MM.1S (cell line): ENCODE measurements around the gene CPSF4.
A peak's percentile ranks its signal among the peaks of the same experiment; 100 is the strongest.

Experiments used
- DNase-seq: peaks from one replicate; pipeline ENCODE4 v3.0.0-alpha.2; 2015
- H2AFZ ChIP-seq: fragments of 300-600 bp; sonication (generic); 2 replicates; pipeline ENCODE4 v1.6.0; 2016; ENCODE audit warnings: antibody characterized with exemption, low read length
- H3F3A ChIP-seq: fragments of 300-600 bp; sonication (generic); 2 replicates; pipeline ENCODE4 v1.6.1; 2016; ENCODE audit warnings: mild to moderate bottlenecking, antibody characterized with exemption, low read length, moderate library complexity, mixed read lengths; ENCODE audit not compliant: insufficient read depth
- H3K27ac ChIP-seq: fragments of 300-600 bp; sonication (generic); 2 replicates; pipeline ENCODE4 v1.5.1; 2016; ENCODE audit warnings: mild to moderate bottlenecking, low read length
- H3K27me3 ChIP-seq: fragments of 300-600 bp; sonication (generic); replicated peaks from 2 replicates; pipeline ENCODE4 v1.6.0; 2016; ENCODE audit warnings: low read length; ENCODE audit not compliant: insufficient read depth
- H3K36me3 ChIP-seq: fragments of 300-600 bp; sonication (generic); replicated peaks from 2 replicates; pipeline ENCODE4 v1.6.1; 2016; ENCODE audit warnings: mild to moderate bottlenecking, low read length, mixed read lengths; ENCODE audit not compliant: insufficient read depth
- H3K4me1 ChIP-seq: fragments of 300-600 bp; sonication (generic); 2 replicates; pipeline ENCODE4 v1.6.1; 2016; ENCODE audit warnings: low read length, mixed read lengths
- H3K4me2 ChIP-seq: fragments of 300-600 bp; sonication (generic); 2 replicates; pipeline ENCODE4 v1.6.0; 2016; ENCODE audit warnings: low read depth, low read length
- H3K4me3 ChIP-seq: fragments of 300-600 bp; sonication (generic); 2 replicates; pipeline ENCODE4 v1.5.1; 2016; ENCODE audit warnings: low read length, mixed read lengths
- H3K79me2 ChIP-seq: fragments of 300-600 bp; sonication (generic); 2 replicates; pipeline ENCODE4 v1.6.1; 2016; ENCODE audit warnings: mixed run types, low read length, mixed read lengths
- H3K9ac ChIP-seq: fragments of 300-600 bp; sonication (generic); 2 replicates; pipeline ENCODE4 v1.6.1; 2016; ENCODE audit warnings: low read length, mixed read lengths
- H3K9me2 ChIP-seq: fragments of 300-600 bp; sonication (generic); replicated peaks from 2 replicates; pipeline ENCODE4 v1.6.1; 2016; ENCODE audit warnings: mild to moderate bottlenecking, low read length, mixed read lengths; ENCODE audit not compliant: insufficient read depth
- H3K9me3 ChIP-seq: fragments of 300-600 bp; sonication (generic); replicated peaks from 2 replicates; pipeline ENCODE4 v1.6.1; 2016; ENCODE audit warnings: mild to moderate bottlenecking, low read length, mixed read lengths; ENCODE audit not compliant: insufficient read depth
- H4K20me1 ChIP-seq: fragments of 300-600 bp; sonication (generic); 2 replicates; pipeline ENCODE4 v1.6.1; 2016; ENCODE audit warnings: mild to moderate bottlenecking, low read length, moderate library complexity, mixed read lengths; ENCODE audit not compliant: insufficient read depth
- CTCF ChIP-seq: fragments of 300-600 bp; sonication (generic); IDR thresholded peaks from 2 replicates; pipeline ENCODE4 v1.5.1; 2016; ENCODE audit warnings: antibody characterized with exemption, low read length, mixed read lengths
- EZH2 ChIP-seq: fragments of 300-600 bp; sonication (generic); optimal IDR thresholded peaks from 2 replicates; pipeline ENCODE3; 2017; ENCODE audit warnings: low read depth, mild to moderate bottlenecking, antibody characterized with exemption, low read length, mixed read lengths
- EZH2phosphoT487 ChIP-seq: fragments of 300-600 bp; sonication (generic); IDR thresholded peaks from 2 replicates; pipeline ENCODE4 v1.6.1; 2018; ENCODE audit warnings: antibody characterized with exemption, low read length

Gene CPSF4

GRCh38 chr7:99447943-99448342 is 9.2 kb downstream of the CPSF4 start:
- peak; percentile 35 for DNase-seq
- Histone ChIP-seq H2AFZ (no peak overlapping the region), H3K9me3 (no peaks in the 10 kb centered on the region), H3F3A (no peaks in the 10 kb centered on the region), H3K4me1 (no peaks in the 10 kb centered on the region), H3K4me3 (no peak overlapping the region), H3K36me3 (peaks cover 12% of the 10 kb centered on the region), H3K9me2 (no peaks in the 10 kb centered on the region), H4K20me1 (no peaks in the 10 kb centered on the region), H3K4me2 (no peak overlapping the region), H3K79me2 (peaks cover 51% of the 10 kb centered on the region), H3K9ac (no peak overlapping the region), H3K27me3 (no peaks in the 10 kb centered on the region), H3K27ac (no peak overlapping the region)
- TF ChIP-seq CTCF (peak; percentile 48), EZH2 (no peak), EZH2phosphoT487 (no peak)

DNA sequence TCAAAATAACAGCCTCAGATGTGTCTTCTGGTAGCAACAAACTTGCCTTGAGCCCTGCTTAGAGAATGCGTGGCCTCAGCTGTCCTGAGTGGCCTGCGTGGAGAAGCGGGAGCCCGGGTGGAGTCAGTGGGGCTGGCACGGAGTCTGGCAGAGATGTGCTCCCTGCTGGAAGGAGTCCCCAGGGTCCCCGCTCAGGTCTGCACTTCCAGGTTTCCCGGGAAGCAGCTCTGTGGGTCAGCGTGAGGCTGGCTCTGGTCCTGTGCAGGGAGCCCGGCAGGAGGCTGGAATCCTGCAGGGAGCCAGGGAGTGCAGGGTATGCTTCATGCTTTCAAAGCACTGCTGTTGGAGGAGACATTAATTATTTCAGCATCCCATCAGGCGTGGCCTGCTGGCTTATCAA is 10.1 kb downstream of the CPSF4 start:
- H3K4me1 ChIP-seq, result no peaks in the 10 kb centered on the region
- no peaks in the 10 kb centered on the region for H3K9me2 ChIP-seq
- H3F3A ChIP-seq, result no peaks in the 10 kb centered on the region
- peaks cover 46% of the 10 kb centered on the region for H3K79me2 ChIP-seq
- H4K20me1 ChIP-seq, result no peaks in the 10 kb centered on the region
- TF ChIP-seq EZH2phosphoT487 (no peak), CTCF (no peak), EZH2 (no peak)
- no peak overlapping the region for H3K4me3 ChIP-seq
- no peaks in the 10 kb centered on the region for H3K27me3 ChIP-seq
- H3K9me3 ChIP-seq, result no peaks in the 10 kb centered on the region
- no peak overlapping the region for H2AFZ ChIP-seq
- H3K27ac ChIP-seq, result no peak overlapping the region
- no peak overlapping the region for H3K4me2 ChIP-seq
- no peak overlapping the region for H3K9ac ChIP-seq
- no peak for DNase-seq
- H3K36me3 ChIP-seq, result peaks cover 8% of the 10 kb centered on the region

- Histone ChIP-seq H3K4me1 (no peaks in the 10 kb centered on the region), H2AFZ (no peak overlapping the region), H3F3A (no peaks in the 10 kb centered on the region), H3K9me3 (no peaks in the 10 kb centered on the region), H3K4me3 (no peak overlapping the region), H3K79me2 (peaks cover 50% of the 10 kb centered on the region), H3K36me3 (peaks cover 8% of the 10 kb centered on the region), H3K4me2 (no peak overlapping the region), H4K20me1 (no peaks in the 10 kb centered on the region), H3K9me2 (no peaks in the 10 kb centered on the region), H3K27me3 (no peaks in the 10 kb centered on the region), H3K9ac (no peak overlapping the region), H3K27ac (no peak overlapping the region)
- TF ChIP-seq EZH2, result no peak
- no peak for TF ChIP-seq CTCF
- no peak for TF ChIP-seq EZH2phosphoT487
- no peak for DNase-seq
Observed at GRCh38 chr7:99449326-99449725, 10.6 kb downstream of the CPSF4 start.

GRCh38 chr7:99451936-99452335 is 13.2 kb downstream of the CPSF4 start:
- DNase-seq, result no peak
- Histone ChIP-seq H4K20me1 (no peaks in the 10 kb centered on the region), H3K9me2 (no peaks in the 10 kb centered on the region), H3K27me3 (no peaks in the 10 kb centered on the region), H3K36me3 (peaks cover 4% of the 10 kb centered on the region), H3K9me3 (no peaks in the 10 kb centered on the region), H3K79me2 (peaks cover 66% of the 10 kb centered on the region), H3K27ac (no peak overlapping the region), H3K4me3 (no peak overlapping the region), H3K4me1 (no peaks in the 10 kb centered on the region), H3K9ac (no peak overlapping the region), H2AFZ (no peak overlapping the region), H3F3A (no peaks in the 10 kb centered on the region), H3K4me2 (no peak overlapping the region)
- TF ChIP-seq EZH2phosphoT487, result no peak
- no peak for TF ChIP-seq EZH2
- TF ChIP-seq CTCF, result no peak
